Left ventricle myocardium inferior (tissue), 1 donor: Measurements from ENCODE around the gene PKP1. TPM values are rescaled to one million over a fixed set of nuclear protein-coding genes. Genes with fewer than 3 reads are reported as not detected.

Experiments used
- DNase-seq: peaks from one replicate; pipeline ENCODE4 v3.0.0-alpha.2; 2020
- H3K27ac ChIP-seq: fragments of 200-600 bp; replicated peaks from 2 replicates; pipeline ENCODE4 v1.8.0; 2021
- H3K27me3 ChIP-seq: fragments of 200-600 bp; 2 replicates; pipeline ENCODE4 v1.8.0; 2021; ENCODE audit warnings: low read depth
- H3K36me3 ChIP-seq: fragments of 200-600 bp; 2 replicates; pipeline ENCODE4 v1.8.0; 2021
- H3K4me1 ChIP-seq: fragments of 200-600 bp; 2 replicates; pipeline ENCODE4 v1.8.0; 2021
- H3K4me3 ChIP-seq: fragments of 200-600 bp; 2 replicates; pipeline ENCODE4 v1.8.0; 2021; ENCODE audit warnings: mild to moderate bottlenecking, moderate library complexity
- H3K9me3 ChIP-seq: fragments of 200-600 bp; replicated peaks from 2 replicates; pipeline ENCODE4 v1.8.0; 2021
- CTCF ChIP-seq: fragments of 200-600 bp; IDR thresholded peaks from 2 replicates; pipeline ENCODE4 v1.8.0; 2021; ENCODE audit warnings: antibody characterized with exemption, mild to moderate bottlenecking, borderline replicate concordance
- intact Hi-C: fragments of 100-400 bp; cut with micrococcal nuclease; formaldehyde crosslinking; loops from one replicate; pipeline ENCODE4 v1.11.0; 2022
- total RNA-seq: library from RNA; stranded (reverse); fragmentation: NEBNext Ultra II Directional; extraction: Animal tissue kit (Norgen Biotek cat#: 25700); gene quantifications from one replicate; pipeline ENCODE4 v1.2.1, GENCODE V29; 2021
- donor health status: DM: no; HTN: yes; CAD: no; lungs with severe emphysema.

PKP1 gene
- total RNA-seq, 1 donor from 2014 or later: 0.38 TPM

GRCh38 chr1:201288007-201288406 lies 4.7 kb downstream of the PKP1 start:
- no peak for TF ChIP-seq CTCF
- Histone ChIP-seq H3K27ac (no peak overlapping the region), H3K36me3 (no peaks in the 10 kb centered on the region), H3K4me1 (peaks cover 10% of the 10 kb centered on the region), H3K4me3 (no peak overlapping the region), H3K9me3 (no peaks in the 10 kb centered on the region), H3K27me3 (peaks cover 77% of the 10 kb centered on the region)
- no peak for DNase-seq
- intact Hi-C loops: no loop called here

- peaks cover 77% of the 10 kb centered on the region for H3K27me3 ChIP-seq
- no peak for DNase-seq
- no peak for TF ChIP-seq CTCF
- no peaks in the 10 kb centered on the region for H3K36me3 ChIP-seq
- H3K9me3 ChIP-seq: no peaks in the 10 kb centered on the region
- intact Hi-C loops: no loop called here
- H3K27ac ChIP-seq: no peak overlapping the region
- H3K4me1 ChIP-seq: peaks cover 2% of the 10 kb centered on the region
- no peak overlapping the region for H3K4me3 ChIP-seq
These were observed 5.5 kb downstream of the PKP1 start for GRCh38 chr1:201288765-201289164.

- intact Hi-C loops: no loop called here
- Histone ChIP-seq H3K27me3 (peaks cover 64% of the 10 kb centered on the region), H3K4me3 (no peak overlapping the region)
These were observed 7.2 kb downstream of the PKP1 start for GRCh38 chr1:201290551-201290950.

GRCh38 chr1:201291916-201292315 lies 8.6 kb downstream of the PKP1 start:
- Histone ChIP-seq H3K9me3 (no peaks in the 10 kb centered on the region), H3K4me3 (no peak overlapping the region), H3K4me1 (no peaks in the 10 kb centered on the region), H3K36me3 (no peaks in the 10 kb centered on the region), H3K27ac (no peak overlapping the region), H3K27me3 (peaks cover 56% of the 10 kb centered on the region)
- no peak for TF ChIP-seq CTCF
- intact Hi-C loops: no loop called here
- DNase-seq: no peak

More at GRCh38 chr1:201290551-201290950, 7.2 kb downstream of the PKP1 start:
- no peak overlapping the region for H3K27ac ChIP-seq
- no peaks in the 10 kb centered on the region for H3K36me3 ChIP-seq
- no peak for DNase-seq
- no peak for TF ChIP-seq CTCF
- H3K4me1 ChIP-seq: no peaks in the 10 kb centered on the region
- H3K9me3 ChIP-seq: no peaks in the 10 kb centered on the region

GRCh38 chr1:201294876-201295275 lies 11.6 kb downstream of the PKP1 start:
- no peak for TF ChIP-seq CTCF
- H3K36me3 ChIP-seq: no peaks in the 10 kb centered on the region

GRCh38 chr1:201295346-201295745 lies 12.0 kb downstream of the PKP1 start:
- intact Hi-C loops: no loop called here

More at GRCh38 chr1:201294876-201295275, 11.6 kb downstream of the PKP1 start:
- Histone ChIP-seq H3K4me3 (no peak overlapping the region), H3K27ac (no peak overlapping the region), H3K9me3 (no peaks in the 10 kb centered on the region), H3K27me3 (peaks cover 41% of the 10 kb centered on the region), H3K4me1 (peaks cover 10% of the 10 kb centered on the region)
- no peak for DNase-seq
- intact Hi-C loops: no loop called here

More at GRCh38 chr1:201295346-201295745, 12.0 kb downstream of the PKP1 start:
- Histone ChIP-seq H3K4me1 (peaks cover 15% of the 10 kb centered on the region), H3K27ac (no peak overlapping the region), H3K27me3 (peaks cover 36% of the 10 kb centered on the region), H3K9me3 (no peaks in the 10 kb centered on the region), H3K36me3 (no peaks in the 10 kb centered on the region), H3K4me3 (no peak overlapping the region)
- TF ChIP-seq CTCF: no peak
- no peak for DNase-seq
